ENCODE data around the gene NLRP14.

GRCh38 chr11:7014118-7014517 is 6.2 kb upstream of the NLRP14 start:
- TF ChIP-seq BCL11B (tag by site-specific recombination; IDR thresholded peaks at IDR 0.05; ENCODE audit: low read depth) (no peak), CTCF (tag by site-specific recombination; IDR thresholded peaks at IDR 0.05) (no peak), ZNF777 (tag by site-specific recombination; IDR thresholded peaks at IDR 0.05; ENCODE audit: borderline replicate concordance) (no peak), ZBTB17 (tag by site-specific recombination; IDR thresholded peaks at IDR 0.05) (no peak), TSHZ1 (tag by site-specific recombination; IDR thresholded peaks at IDR 0.05; ENCODE audit: borderline replicate concordance) (no peak), ZNF670 (tag by site-specific recombination; IDR thresholded peaks at IDR 0.05; ENCODE audit: low read depth) (no peak), ZNF274 (IDR thresholded peaks at IDR 0.05; ENCODE audit: low read length) (no peak), ZNF274 (tag by site-specific recombination; IDR thresholded peaks at IDR 0.05; ENCODE audit: borderline replicate concordance) (no peak), ZNF292 (tag by site-specific recombination; IDR thresholded peaks at IDR 0.05; ENCODE audit: borderline replicate concordance, low read depth) (no peak), RBAK (tag by site-specific recombination; IDR thresholded peaks at IDR 0.05) (no peak)
- TF ChIP-seq, protein P1, sequence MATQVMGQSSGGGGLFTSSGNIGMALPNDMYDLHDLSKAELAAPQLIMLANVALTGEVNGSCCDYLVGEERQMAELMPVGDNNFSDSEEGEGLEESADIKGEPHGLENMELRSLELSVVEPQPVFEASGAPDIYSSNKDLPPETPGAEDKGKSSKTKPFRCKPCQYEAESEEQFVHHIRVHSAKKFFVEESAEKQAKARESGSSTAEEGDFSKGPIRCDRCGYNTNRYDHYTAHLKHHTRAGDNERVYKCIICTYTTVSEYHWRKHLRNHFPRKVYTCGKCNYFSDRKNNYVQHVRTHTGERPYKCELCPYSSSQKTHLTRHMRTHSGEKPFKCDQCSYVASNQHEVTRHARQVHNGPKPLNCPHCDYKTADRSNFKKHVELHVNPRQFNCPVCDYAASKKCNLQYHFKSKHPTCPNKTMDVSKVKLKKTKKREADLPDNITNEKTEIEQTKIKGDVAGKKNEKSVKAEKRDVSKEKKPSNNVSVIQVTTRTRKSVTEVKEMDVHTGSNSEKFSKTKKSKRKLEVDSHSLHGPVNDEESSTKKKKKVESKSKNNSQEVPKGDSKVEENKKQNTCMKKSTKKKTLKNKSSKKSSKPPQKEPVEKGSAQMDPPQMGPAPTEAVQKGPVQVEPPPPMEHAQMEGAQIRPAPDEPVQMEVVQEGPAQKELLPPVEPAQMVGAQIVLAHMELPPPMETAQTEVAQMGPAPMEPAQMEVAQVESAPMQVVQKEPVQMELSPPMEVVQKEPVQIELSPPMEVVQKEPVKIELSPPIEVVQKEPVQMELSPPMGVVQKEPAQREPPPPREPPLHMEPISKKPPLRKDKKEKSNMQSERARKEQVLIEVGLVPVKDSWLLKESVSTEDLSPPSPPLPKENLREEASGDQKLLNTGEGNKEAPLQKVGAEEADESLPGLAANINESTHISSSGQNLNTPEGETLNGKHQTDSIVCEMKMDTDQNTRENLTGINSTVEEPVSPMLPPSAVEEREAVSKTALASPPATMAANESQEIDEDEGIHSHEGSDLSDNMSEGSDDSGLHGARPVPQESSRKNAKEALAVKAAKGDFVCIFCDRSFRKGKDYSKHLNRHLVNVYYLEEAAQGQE (tag by site-specific recombination; IDR thresholded peaks at IDR 0.05), result no peak
- TF ChIP-seq, protein P2, sequence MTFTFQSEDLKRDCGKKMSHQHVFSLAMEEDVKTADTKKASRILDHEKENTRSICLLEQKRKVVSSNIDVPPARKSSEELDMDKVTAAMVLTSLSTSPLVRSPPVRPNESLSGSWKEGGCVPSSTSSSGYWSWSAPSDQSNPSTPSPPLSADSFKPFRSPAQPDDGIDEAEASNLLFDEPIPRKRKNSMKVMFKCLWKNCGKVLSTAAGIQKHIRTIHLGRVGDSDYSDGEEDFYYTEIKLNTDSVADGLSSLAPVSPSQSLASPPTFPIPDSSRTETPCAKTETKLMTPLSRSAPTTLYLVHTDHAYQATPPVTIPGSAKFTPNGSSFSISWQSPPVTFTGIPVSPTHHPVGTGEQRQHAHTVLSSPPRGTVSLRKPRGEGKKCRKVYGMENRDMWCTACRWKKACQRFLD (tag by site-specific recombination; IDR thresholded peaks at IDR 0.05), result no peak

Data from HEK293 (cell line).